ENCODE data around the gene MTMR10. TPM values are rescaled to one million over a fixed set of nuclear protein-coding genes. Genes with fewer than 3 reads are reported as not detected.

The MTMR10 gene
- total and polyA plus RNA-seq, 2 of the 4 experiments (the other 2 are of a cell fraction) = 11.2 to 13.8 TPM

DNA sequence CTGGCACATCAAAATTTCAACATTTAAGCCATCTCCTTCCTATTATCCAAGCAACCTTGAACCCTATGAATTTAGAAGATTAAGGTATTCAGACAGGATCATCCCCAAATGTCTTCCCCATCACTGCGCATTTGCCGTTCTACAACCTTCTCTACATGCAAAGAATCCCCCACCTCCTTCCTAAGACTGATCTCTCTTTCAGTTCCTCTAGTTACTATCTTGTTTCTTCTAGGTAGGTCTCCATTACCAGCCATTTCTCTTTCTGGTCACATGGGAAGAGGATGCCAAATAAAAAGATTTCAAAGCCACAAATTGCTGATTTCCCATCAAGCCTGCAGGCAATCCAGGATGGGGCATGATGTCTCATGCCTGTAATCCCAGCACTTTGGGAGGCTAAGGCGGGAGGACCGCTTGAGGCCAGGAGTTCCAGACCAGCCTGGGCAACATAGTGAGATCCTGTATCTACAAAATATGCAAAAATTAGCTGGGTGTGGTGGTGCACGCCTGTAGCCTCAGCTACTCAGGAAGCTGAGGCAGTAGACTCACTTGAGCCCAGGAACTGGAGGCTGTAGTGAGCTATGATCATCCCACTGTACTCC lies 29.7 kb upstream of the MTMR10 start (continued):
- TF ChIP-seq, protein P1, sequence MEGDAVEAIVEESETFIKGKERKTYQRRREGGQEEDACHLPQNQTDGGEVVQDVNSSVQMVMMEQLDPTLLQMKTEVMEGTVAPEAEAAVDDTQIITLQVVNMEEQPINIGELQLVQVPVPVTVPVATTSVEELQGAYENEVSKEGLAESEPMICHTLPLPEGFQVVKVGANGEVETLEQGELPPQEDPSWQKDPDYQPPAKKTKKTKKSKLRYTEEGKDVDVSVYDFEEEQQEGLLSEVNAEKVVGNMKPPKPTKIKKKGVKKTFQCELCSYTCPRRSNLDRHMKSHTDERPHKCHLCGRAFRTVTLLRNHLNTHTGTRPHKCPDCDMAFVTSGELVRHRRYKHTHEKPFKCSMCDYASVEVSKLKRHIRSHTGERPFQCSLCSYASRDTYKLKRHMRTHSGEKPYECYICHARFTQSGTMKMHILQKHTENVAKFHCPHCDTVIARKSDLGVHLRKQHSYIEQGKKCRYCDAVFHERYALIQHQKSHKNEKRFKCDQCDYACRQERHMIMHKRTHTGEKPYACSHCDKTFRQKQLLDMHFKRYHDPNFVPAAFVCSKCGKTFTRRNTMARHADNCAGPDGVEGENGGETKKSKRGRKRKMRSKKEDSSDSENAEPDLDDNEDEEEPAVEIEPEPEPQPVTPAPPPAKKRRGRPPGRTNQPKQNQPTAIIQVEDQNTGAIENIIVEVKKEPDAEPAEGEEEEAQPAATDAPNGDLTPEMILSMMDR (conservative IDR thresholded peaks at IDR 0.05; ENCODE audit: low read depth, low read length) = no peak
- no peak for TF ChIP-seq CHD1 (IDR thresholded peaks at IDR 0.05; ENCODE audit: low read depth, low read length)
- TF ChIP-seq POLR2A (IDR thresholded peaks at IDR 0.05; ENCODE audit: low read depth, low read length) = no peak

DNA sequence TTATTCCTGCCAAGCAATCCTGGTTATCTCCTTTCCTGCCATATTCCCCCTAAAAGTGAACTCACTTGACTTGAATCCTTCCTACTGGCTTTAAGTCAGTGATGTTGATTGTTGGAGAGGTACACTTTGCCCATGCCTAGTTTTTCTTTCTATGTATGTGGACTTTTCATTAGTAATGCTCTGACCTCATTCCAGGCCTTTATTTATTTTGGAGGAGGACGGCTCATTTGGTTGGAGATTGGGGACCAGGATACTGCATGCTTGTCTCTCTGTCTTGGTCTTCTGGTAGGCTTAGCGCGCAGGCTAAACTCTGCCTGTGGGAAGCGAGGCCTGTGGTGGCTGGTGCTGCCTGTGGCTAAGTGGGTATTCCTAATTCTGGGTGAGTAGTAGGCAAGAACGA lies 29.1 kb upstream of the MTMR10 start:
- ATAC-seq (ENCODE audit: low read depth) = no peak
- BruUV-seq (replicated peaks) = no TSS peak
- Histone ChIP-seq H3K27ac (ENCODE audit: insufficient read depth, low read length) (no peak overlapping the region), H3K18ac (ENCODE audit: low read depth, low read length) (no peak overlapping the region), H3K79me1 (ENCODE audit: low read depth in 1 of 2, low read length in 2 of 2) (peaks cover 0 to 8% of the 10 kb centered on the region in 2 experiments; a peak in 1 of 4 replicates), H3K27me3 (ENCODE audit: control insufficient read depth, insufficient read depth, low read length) (no peaks in the 10 kb centered on the region), H2AFZ (replicated peaks; ENCODE audit: low read length, poor library complexity) (peak overlapping the region; percentile 24), H4K8ac (ENCODE audit: low read depth in 2 of 2, low read length in 2 of 2) (peak overlapping the region in 1 of 2 experiments; percentile 10; a peak in 1 of 4 replicates), H4K91ac (ENCODE audit: insufficient read depth, low read depth, low read length) (no peak overlapping the region), H2AK5ac (ENCODE audit: low read depth, low read length) (peak overlapping the region; percentile 52; the same call in 1 of the 2 replicates), H3K56ac (ENCODE audit: extremely low read depth, insufficient read depth, low read length) (no peak overlapping the region), H4K20me1 (ENCODE audit: insufficient read depth, low read length) (no peaks in the 10 kb centered on the region), H2BK5ac (ENCODE audit: low read depth, low read length, poor library complexity, severe bottlenecking) (no peak overlapping the region), H3K9me1 (ENCODE audit: insufficient read depth, low read length) (peaks cover 20% of the 10 kb centered on the region), H2BK20ac (ENCODE audit: low read depth, low read length) (0 out of 2 replicates have a peak overlapping the region, but pooled peaks have one; percentile 42), H3K14ac (replicated peaks; ENCODE audit: low read depth, low read length) (no peak overlapping the region), H3K4me1 (ENCODE audit: control insufficient read depth, insufficient read depth, low read length) (peaks cover 18% of the 10 kb centered on the region), H3K9me3 (ENCODE audit: control insufficient read depth, insufficient read depth, low read length) (no peaks in the 10 kb centered on the region), H4K5ac (ENCODE audit: low read depth, low read length) (no peak overlapping the region), H2AK9ac (replicated peaks; ENCODE audit: low read depth, low read length, poor library complexity) (no peak overlapping the region), H3K36me3 (ENCODE audit: control insufficient read depth, insufficient read depth, low read length) (no peaks in the 10 kb centered on the region), H3K9ac (ENCODE audit: low read depth, low read length) (no peak overlapping the region), H2BK15ac (ENCODE audit: low read depth, low read length) (0 out of 3 replicates have a peak overlapping the region, but pooled peaks have one; percentile 55), H3K23ac (ENCODE audit: low read depth, low read length) (no peak overlapping the region), H3K4ac (ENCODE audit: low read depth, low read length) (no peak overlapping the region), H3K4me2 (ENCODE audit: low read depth, low read length) (no peak overlapping the region), H3K4me3 (ENCODE audit: insufficient read depth, low read depth, low read length) (no peak overlapping the region), H2BK120ac (ENCODE audit: low read depth, low read length) (no peak overlapping the region; the same call in 1 of the 2 replicates)
- in situ Hi-C loops (cut with MboI; ENCODE audit: low sequenced_read_pairs) = no loop called here
- no CpG with 5 or more reads among the region's 5 CpGs for WGBS, 2 experiments (ENCODE audit: extremely low coverage in 2 of 2, insufficient read length in 1 of 2)
- ChIA-PET CTCF (no interaction called here), POLR2A (ENCODE audit: unreplicated experiment) (no interaction called here)
- TF ChIP-seq POLR2A (IDR thresholded peaks at IDR 0.05; ENCODE audit: low read depth, low read length) (no peak), MAFK (IDR thresholded peaks at IDR 0.05; ENCODE audit: low read depth, low read length) (no peak), SMC3 (IDR thresholded peaks at IDR 0.05; ENCODE audit: low read depth, low read length) (no peak), BHLHE40 (IDR thresholded peaks at IDR 0.05; ENCODE audit: low read depth, low read length) (no peak), RCOR1 (IDR thresholded peaks at IDR 0.05; ENCODE audit: insufficient replicate concordance, low read length) (no peak)
- TF ChIP-seq, protein P1 (conservative IDR thresholded peaks at IDR 0.05; ENCODE audit: low read depth, low read length) = no peak
- intact Hi-C loops (cut with micrococcal nuclease) = no loop called here
- dilution Hi-C loops (cut with HindIII; ENCODE audit: low sequenced_read_pairs, unreplicated experiment) = no loop called here
- DNase-seq = peak; percentile 37
